Vagina (tissue), 2 donors: Measurements from ENCODE around the gene TIE1. TPM values are rescaled to one million over a fixed set of nuclear protein-coding genes. Genes with fewer than 3 reads are reported as not detected.

Experiments used
- DNase-seq, 2 donors: peaks; one replicate each; pipeline ENCODE4 v3.0.0-alpha.2; 2017; ENCODE audit errors: extremely low spot score in 2 of 2
- H3K27ac ChIP-seq: fragments of 200-600 bp; sonication (generic); one replicate; pipeline ENCODE4 v1.5.1; 2019
- H3K27me3 ChIP-seq: fragments of 200-600 bp; sonication (generic); one replicate; pipeline ENCODE4 v1.5.1; 2019
- H3K36me3 ChIP-seq, 2 donors: fragments of 200-600 bp; sonication (generic); one replicate each; pipeline ENCODE4 v1.5.1; 2017 to 2019
- H3K4me1 ChIP-seq: fragments of 200-600 bp; sonication (generic); one replicate; pipeline ENCODE4 v1.5.1; 2019
- H3K4me3 ChIP-seq, 2 donors: fragments of 200-600 bp; sonication (generic); 1 replicate in 1 of 2; 2 replicates in 1 of 2; pipeline ENCODE4 v1.5.1; 2016 to 2019
- H3K9me3 ChIP-seq: fragments of 200-600 bp; sonication (generic); one replicate; pipeline ENCODE4 v1.5.1; 2019
- CTCF ChIP-seq, 3 experiments: fragments of 450-650 bp in 2 of 3; fragments of 200-600 bp in 1 of 3; sonication (generic) in 1 of 3; IDR thresholded peaks; one replicate each; pipeline ENCODE4 v1.5.1; 2017 to 2019; ENCODE audit warnings: antibody characterized with exemption in 3 of 3, mild to moderate bottlenecking in 2 of 3, moderate library complexity in 2 of 3
- POLR2A ChIP-seq, 2 donors: fragments of 450-650 bp; IDR thresholded peaks; one replicate each; pipeline ENCODE4 v1.6.1; 2017; ENCODE audit warnings: antibody characterized with exemption in 2 of 2, mild to moderate bottlenecking in 2 of 2, moderate library complexity in 2 of 2
- POLR2AphosphoS5 ChIP-seq, 2 donors: sonication (generic); formaldehyde crosslinking; IDR thresholded peaks; one replicate each; pipeline ENCODE4 v1.9.0; 2017; ENCODE audit warnings: antibody characterized with exemption in 2 of 2, mild to moderate bottlenecking in 2 of 2, low read depth in 1 of 2; ENCODE audit not compliant: insufficient read depth in 1 of 2
- intact Hi-C: fragments of 100-400 bp; cut with DNase I; formaldehyde crosslinking; loops from one replicate; pipeline ENCODE4 v1.15.1; 2023
- total RNA-seq: library from RNA; depleted of rRNA; stranded (reverse); fragments of >200 nt; gene quantifications from one replicate; pipeline ENCODE4 v1.2.3, GENCODE V29; 2016

Gene TIE1
- total RNA-seq, 1 donor from 2014 or later, result 36.1 TPM

DNA sequence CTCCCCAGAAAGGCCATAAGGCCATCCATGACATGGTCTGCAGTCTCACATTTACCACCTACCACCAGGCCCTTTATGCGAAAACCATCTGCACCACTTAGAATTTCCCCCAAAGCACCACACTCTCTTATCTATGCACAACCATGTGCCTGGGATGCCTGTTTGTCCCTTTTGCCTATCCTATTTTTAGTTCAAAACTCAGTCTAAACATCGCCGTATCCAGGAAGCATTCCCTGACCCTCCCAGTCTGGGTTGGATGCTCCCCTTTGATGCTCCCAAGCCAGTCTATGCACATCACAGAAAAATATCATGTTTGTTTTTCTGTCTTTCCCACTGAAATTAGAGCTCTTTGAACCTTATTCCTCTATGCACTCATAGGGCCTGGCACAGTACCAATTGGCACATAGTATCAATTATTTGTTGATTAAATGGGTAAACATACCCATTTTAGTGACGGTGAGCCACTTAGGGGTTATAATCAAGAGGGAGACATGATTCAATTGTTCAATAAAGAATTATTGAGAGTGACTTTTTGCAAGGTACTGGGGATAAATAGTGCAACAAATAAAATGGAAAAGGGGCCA is 43.6 kb downstream of the TIE1 start:
- Histone ChIP-seq H3K4me3 (no peak overlapping the region), H3K36me3 (no peaks in the 10 kb centered on the region), H3K9me3 (no peaks in the 10 kb centered on the region), H3K27ac (no peak overlapping the region), H3K27me3 (no peaks in the 10 kb centered on the region), H3K4me1 (peaks cover 12% of the 10 kb centered on the region)
- intact Hi-C loops, result no loop called here
- no peak for DNase-seq
- no peak for TF ChIP-seq POLR2A (IDR thresholded peaks at IDR 0.05)
- no peak for TF ChIP-seq CTCF (IDR thresholded peaks at IDR 0.05)
- no peak for TF ChIP-seq POLR2AphosphoS5 (IDR thresholded peaks at IDR 0.05; ENCODE audit: insufficient read depth in 1 of 2, low read depth in 1 of 2)

GRCh38 chr1:43345120-43345519 is 44.3 kb downstream of the TIE1 start:
- no peaks in the 10 kb centered on the region for H3K36me3 ChIP-seq
- H3K9me3 ChIP-seq, result no peaks in the 10 kb centered on the region
- H3K4me3 ChIP-seq, result no peak overlapping the region
- H3K27ac ChIP-seq, result no peak overlapping the region
- H3K4me1 ChIP-seq, result peaks cover 18% of the 10 kb centered on the region
- H3K27me3 ChIP-seq, result no peaks in the 10 kb centered on the region
- no peak for TF ChIP-seq CTCF (IDR thresholded peaks at IDR 0.05)
- TF ChIP-seq POLR2A (IDR thresholded peaks at IDR 0.05), result no peak
- no peak for TF ChIP-seq POLR2AphosphoS5 (IDR thresholded peaks at IDR 0.05; ENCODE audit: insufficient read depth in 1 of 2, low read depth in 1 of 2)
- DNase-seq, result no peak
- intact Hi-C loops, result no loop called here

DNA sequence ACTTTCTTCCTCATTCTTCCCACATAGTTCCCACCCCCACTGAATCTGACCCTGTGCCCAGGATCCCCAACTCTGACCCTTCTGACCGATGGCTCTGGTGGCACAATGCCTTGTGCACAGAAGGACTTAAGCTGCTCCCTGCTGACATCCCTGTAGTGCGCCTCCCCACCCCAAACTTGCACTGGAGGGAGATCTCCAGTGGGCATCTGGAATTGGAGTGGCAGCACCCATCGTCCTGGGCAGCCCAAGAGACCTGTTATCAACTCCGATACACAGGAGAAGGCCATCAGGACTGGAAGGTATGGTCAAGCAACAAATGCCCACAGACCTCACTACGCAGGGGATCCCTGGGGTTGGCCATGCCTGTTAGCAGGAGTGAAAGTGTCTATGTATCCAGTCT is 45.9 kb downstream of the TIE1 start:
- intact Hi-C loops, result no loop called here
- TF ChIP-seq POLR2A (IDR thresholded peaks at IDR 0.05) (no peak), CTCF (IDR thresholded peaks at IDR 0.05) (no peak), POLR2AphosphoS5 (IDR thresholded peaks at IDR 0.05; ENCODE audit: insufficient read depth in 1 of 2, low read depth in 1 of 2) (no peak)
- Histone ChIP-seq H3K4me3 (no peak overlapping the region), H3K36me3 (no peaks in the 10 kb centered on the region), H3K27ac (no peak overlapping the region), H3K27me3 (no peaks in the 10 kb centered on the region), H3K9me3 (no peaks in the 10 kb centered on the region), H3K4me1 (peaks cover 18% of the 10 kb centered on the region)
- no peak for DNase-seq

DNA sequence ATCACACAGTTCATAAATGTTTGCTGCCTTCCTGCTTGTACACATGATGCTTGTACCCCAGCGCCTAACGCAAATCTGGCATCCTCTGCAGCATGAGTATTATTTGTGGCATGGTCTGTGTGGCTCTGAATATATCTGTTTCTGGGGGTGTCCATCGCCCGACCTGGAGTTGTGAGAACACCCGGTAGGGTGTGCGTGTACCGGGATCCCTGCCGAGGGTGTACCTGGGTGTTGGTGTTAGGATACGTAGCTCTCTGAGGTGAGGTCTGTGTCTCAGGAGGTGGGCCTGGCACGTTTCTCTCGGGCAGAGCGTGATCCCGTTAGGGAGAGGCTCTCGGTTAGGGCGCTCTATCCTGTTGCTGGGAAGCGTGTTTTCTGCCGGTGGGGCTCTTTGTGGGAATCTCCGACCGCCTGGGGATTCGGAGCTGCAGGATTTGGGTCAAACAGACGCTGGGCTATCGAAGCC is 47.6 kb downstream of the TIE1 start:
- Histone ChIP-seq H3K36me3 (no peaks in the 10 kb centered on the region), H3K4me3 (peak overlapping the region; percentile 51), H3K4me1 (peaks cover 18% of the 10 kb centered on the region), H3K27ac (peak overlapping the region; percentile 86), H3K9me3 (no peaks in the 10 kb centered on the region), H3K27me3 (no peaks in the 10 kb centered on the region)
- no peak for DNase-seq
- TF ChIP-seq POLR2AphosphoS5 (IDR thresholded peaks at IDR 0.05; ENCODE audit: insufficient read depth in 1 of 2, low read depth in 1 of 2), result no peak
- no peak for TF ChIP-seq POLR2A (IDR thresholded peaks at IDR 0.05)
- TF ChIP-seq CTCF (IDR thresholded peaks at IDR 0.05), result no peak
- intact Hi-C loops, result no loop called here

GRCh38 chr1:43348809-43349593 is 48.2 kb downstream of the TIE1 start:
- peak overlapping the region; percentile 51 for H3K4me3 ChIP-seq
- no peak for TF ChIP-seq POLR2A (IDR thresholded peaks at IDR 0.05)
- peak; percentile 1 to 68 for TF ChIP-seq POLR2AphosphoS5 (IDR thresholded peaks at IDR 0.05; ENCODE audit: insufficient read depth in 1 of 2, low read depth in 1 of 2)
- TF ChIP-seq CTCF (IDR thresholded peaks at IDR 0.05), result no peak
- no peak for DNase-seq
- no peaks in the 10 kb centered on the region for H3K36me3 ChIP-seq
- H3K27me3 ChIP-seq, result no peaks in the 10 kb centered on the region
- H3K4me1 ChIP-seq, result peaks cover 18% of the 10 kb centered on the region
- no peaks in the 10 kb centered on the region for H3K9me3 ChIP-seq
- peak overlapping the region; percentile 86 for H3K27ac ChIP-seq
- intact Hi-C loops, result no loop called here
